Measurements from ENCODE around the gene HTT-AS.
"Not testable (repeated sequence)": the region's sequence is repeated elsewhere in the genome, so short reads cannot be mapped to it uniquely, and the experiment has no call there.

The HTT-AS gene

GRCh38 chr4:3051141-3051897, 23.0 kb downstream of the HTT-AS start:
- not testable (repeated sequence) for DNase-seq (ENCODE audit: low spot score); FAIRE-seq

GRCh38 chr4:3047464-3048286, 26.7 kb downstream of the HTT-AS start:
- peak; percentile 23 for DNase-seq (ENCODE audit: low spot score)
- FAIRE-seq, result no peak

DNA sequence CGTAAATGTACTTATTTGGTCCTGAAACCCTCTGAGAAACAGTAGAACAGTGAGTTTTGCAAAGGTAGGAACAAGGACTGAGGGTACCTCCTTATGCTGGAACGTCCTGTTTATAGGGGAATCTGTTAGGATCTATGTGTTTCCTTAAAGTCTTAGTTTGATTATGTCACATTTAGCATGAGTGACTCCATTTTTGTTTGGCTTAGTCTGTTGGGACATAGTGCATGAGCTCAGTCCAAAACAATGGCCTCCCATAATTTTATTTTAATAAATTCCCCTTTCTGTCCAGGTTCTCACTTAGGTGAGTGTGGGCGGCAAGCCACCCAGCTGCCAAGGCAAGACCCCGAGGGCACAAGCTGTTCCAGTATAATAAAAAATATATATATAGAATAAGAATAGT, 27.7 kb downstream of the HTT-AS start:
- no peak for DNase-seq (ENCODE audit: low spot score)
- no peak for FAIRE-seq

DNA sequence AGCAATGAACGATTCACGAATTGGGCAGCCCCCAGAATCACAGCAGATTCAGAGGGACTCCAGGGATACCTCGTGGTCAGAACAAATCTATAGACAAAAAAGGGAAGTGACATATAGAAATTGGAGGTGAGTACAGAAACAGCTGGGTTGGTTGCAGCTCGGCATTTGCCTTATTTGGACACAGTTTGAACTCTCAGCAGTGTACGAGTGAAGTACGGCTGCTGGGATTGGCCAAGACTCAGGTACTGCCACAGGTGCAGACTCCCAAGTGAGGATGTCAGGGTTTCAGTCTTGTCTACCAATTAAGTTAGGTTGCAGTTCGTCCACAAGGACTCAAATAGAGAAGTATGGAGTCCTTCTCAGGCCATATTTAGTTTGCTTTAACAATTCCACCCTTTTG, 28.2 kb downstream of the HTT-AS start:
- no peak for DNase-seq (ENCODE audit: low spot score)
- no peak for FAIRE-seq

GRCh38 chr4:3044870-3045819, 29.2 kb downstream of the HTT-AS start:
- FAIRE-seq, result no peak
- peak; percentile 25 for DNase-seq (ENCODE audit: low spot score)

GRCh38 chr4:3043282-3044020, 30.9 kb downstream of the HTT-AS start:
- no peak for FAIRE-seq

GRCh38 chr4:3042226-3042625, 32.1 kb downstream of the HTT-AS start:
- DNase-seq (ENCODE audit: low spot score) (no peak), FAIRE-seq (no peak)

More at GRCh38 chr4:3043282-3044020, 30.9 kb downstream of the HTT-AS start:
- DNase-seq (ENCODE audit: low spot score), result no peak

DNA sequence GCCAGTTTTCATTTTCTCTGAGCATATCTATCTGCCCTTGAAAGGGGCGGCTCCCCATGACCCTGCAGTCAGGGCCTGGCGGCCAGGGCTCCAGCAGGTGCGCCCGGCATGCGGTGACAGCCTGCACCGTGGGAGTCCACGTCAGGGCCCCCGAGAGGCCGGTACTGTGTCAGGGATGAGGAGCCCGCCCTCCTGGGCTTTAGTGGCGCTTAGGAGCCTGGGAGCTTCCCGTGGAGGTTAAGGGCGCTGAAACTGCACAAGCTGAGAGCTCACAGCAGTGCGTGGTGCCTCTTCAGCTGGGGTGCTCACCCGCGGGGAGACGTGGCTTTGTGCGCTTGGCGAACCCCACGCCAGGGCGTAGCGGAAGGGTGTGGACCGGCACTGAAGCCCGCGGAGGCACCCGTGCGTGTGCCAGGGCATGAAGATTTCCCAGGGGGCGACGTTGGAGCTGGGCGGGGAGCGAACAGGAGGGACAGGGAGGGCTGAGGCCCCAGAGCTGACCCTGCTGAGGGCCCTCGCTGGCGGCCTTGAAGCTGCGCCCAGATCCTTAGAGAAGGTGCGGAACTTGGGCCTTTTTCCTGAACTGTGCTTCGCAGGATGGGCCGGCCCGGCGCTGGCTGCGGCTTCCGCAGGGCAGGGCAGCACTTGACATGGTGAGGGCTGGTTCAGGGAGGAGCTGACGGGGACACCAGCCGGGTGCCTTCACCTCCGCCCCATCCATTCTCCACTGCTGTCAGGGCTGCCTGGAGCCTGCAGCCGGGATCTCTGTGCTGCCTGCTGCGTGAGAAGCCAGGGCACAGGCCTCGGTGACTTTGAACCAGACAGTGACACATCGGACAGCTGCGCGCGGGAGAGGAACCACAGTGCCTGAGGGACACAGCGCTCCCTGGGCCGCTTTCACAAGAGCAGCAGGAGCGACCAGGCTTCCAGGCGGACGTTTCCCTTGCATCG, 32.9 kb downstream of the HTT-AS start:
- FAIRE-seq (no peak), DNase-seq (ENCODE audit: low spot score) (no peak)

DNA sequence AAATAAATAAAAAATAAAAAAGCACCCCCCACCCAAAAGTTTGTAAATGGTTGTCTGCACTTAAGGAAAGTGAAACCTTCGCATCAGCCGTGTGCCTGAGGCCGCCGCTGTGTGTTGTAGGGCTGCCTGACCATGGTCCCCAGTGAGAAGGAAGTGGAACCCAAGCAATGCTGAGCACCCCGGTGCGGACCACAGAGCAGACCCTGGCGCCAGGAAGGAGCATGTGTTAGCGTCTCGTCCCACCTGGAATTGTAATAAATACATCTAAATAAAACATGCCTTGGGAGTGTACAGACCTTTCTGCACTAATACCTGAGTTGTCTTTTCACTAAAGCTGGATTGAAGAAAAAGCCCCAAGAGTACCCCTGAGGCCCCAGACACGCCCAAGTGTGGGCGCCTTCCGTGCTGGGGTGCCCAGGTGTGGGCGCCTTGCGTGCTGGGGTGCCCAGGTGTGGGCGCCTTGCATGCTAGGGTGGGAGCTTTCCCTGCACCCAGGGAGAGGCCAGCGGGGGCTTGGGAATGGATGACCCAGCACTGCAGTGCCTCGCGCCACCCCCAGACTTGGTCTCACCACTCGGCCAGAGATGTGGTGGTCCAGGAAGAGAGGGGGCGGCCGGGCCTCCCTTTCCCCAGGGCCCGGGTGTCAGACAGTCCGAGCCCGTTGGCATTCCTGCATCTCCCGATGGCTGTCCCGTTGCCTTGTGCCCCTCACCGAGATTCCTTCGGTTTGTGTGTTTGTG, 33.7 kb downstream of the HTT-AS start:
- FAIRE-seq (no peak), DNase-seq (ENCODE audit: low spot score) (no peak)

GRCh38 chr4:3039706-3040366, 34.5 kb downstream of the HTT-AS start:
- FAIRE-seq (no peak), DNase-seq (ENCODE audit: low spot score) (no peak)

DNA sequence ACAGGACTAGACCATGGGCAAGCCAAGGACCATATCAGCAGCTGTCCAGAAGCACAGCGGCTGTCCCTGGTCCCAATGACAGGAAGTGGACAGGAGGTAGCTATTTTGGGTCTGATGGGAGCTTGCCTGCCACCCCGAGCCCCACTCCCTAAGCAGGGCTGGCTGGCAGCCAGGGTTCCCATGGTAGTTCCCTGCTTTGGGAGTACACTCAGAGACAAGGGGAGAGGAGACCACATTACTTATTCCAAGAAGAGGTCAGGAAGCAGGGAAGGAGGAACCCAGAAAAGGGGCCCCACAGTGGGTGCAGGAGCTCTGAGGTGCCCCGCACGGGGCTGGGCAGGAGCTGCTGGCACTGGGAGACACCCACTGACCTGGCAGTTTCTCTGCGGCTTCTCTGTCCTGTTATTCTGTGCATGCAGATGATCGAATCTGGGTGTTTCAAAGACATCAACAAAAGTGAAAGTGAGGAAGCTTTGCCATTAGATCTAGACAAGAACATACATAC, 36.3 kb downstream of the HTT-AS start:
- no peak for FAIRE-seq
- DNase-seq (ENCODE audit: low spot score), result no peak

GRCh38 chr4:3036131-3036952, 38.0 kb downstream of the HTT-AS start:
- no peak for DNase-seq (ENCODE audit: low spot score)
- no peak for FAIRE-seq

- no peak for FAIRE-seq
Observed at GRCh38 chr4:3035674-3036073, 38.7 kb downstream of the HTT-AS start.

DNA sequence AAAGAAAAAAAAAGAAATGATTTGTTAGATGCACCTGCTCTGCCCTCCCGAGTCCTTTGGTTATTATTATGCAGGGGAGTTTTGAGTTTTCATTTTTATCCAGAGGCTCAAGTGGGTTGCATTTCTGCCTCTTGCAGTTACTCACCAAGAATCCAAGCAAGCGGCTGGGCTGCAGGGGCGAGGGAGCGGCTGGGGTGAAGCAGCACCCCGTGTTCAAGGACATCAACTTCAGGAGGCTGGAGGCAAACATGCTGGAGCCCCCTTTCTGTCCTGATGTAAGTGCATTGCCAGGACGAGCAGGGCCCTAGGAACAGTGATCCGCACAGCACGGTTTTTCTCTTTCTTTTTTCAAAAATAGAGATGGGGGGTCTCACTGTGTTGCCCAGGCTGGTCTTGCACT, 39.1 kb downstream of the HTT-AS start:
- FAIRE-seq (no peak), DNase-seq (ENCODE audit: low spot score) (no peak)

More at GRCh38 chr4:3035674-3036073, 38.7 kb downstream of the HTT-AS start:
- no peak for DNase-seq (ENCODE audit: low spot score)

DNA sequence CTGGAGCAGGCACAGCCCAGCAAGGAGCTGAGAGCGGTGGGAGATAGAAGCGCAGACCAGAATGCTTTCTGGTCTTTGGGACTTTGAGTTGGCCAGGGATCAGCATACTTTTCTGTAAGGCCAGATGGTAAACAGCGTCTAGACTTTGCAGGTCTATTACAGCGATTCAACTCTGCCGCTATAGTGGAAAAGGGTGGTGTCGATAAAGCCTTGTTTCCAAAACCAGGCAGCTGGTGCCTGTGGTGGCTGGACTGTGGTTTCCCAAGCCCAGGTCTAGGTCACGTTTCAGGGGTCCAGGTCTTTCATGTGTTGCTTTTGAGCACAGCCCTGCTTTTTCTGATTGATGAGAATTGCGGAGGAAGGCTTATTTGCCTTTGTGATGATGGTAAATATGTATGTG, 40.1 kb downstream of the HTT-AS start:
- FAIRE-seq (no peak), DNase-seq (ENCODE audit: low spot score) (no peak)

- DNase-seq (ENCODE audit: low spot score) (no peak), FAIRE-seq (no peak)
Observed at GRCh38 chr4:3031357-3032082, 42.8 kb downstream of the HTT-AS start.
